Measurements from ENCODE around the gene MOGAT3.
A peak's percentile ranks its signal among the peaks of the same experiment; 100 is the strongest.

The MOGAT3 gene

GRCh38 chr7:101200862-101201599, at the start of gene MOGAT3:
TSS of gene MOGAT3 (minus strand) at chr7:101201036. CDS start at chr7:101200854, 182 bp downstream.
- no peak for DNase-seq (ENCODE audit: low spot score)

- DNase-seq (ENCODE audit: low spot score) = no peak
Observed at GRCh38 chr7:101250324-101250723, 49.5 kb upstream of the MOGAT3 start.

GRCh38 chr7:101248276-101248675, 47.4 kb upstream of the MOGAT3 start:
- no peak for DNase-seq (ENCODE audit: low spot score)

GRCh38 chr7:101245147-101245668, 44.4 kb upstream of the MOGAT3 start:
- DNase-seq (ENCODE audit: low spot score) = no peak

- peak; percentile 91 for DNase-seq (ENCODE audit: low spot score)
Observed at GRCh38 chr7:101244375-101245146, 43.7 kb upstream of the MOGAT3 start, which contains the start of gene FIS1. TSS of gene FIS1 (minus strand) at chr7:101245081. CDS start at chr7:101245004, 77 bp downstream.

- DNase-seq (ENCODE audit: low spot score) = peak; percentile 1
Observed at GRCh38 chr7:101243646-101244374, 43.0 kb upstream of the MOGAT3 start.

GRCh38 chr7:101241443-101242349, 40.9 kb upstream of the MOGAT3 start:
- no peak for DNase-seq (ENCODE audit: low spot score)

GRCh38 chr7:101241015-101241363, 40.2 kb upstream of the MOGAT3 start:
- no peak for DNase-seq (ENCODE audit: low spot score)

- DNase-seq (ENCODE audit: low spot score) = no peak
Observed at GRCh38 chr7:101240226-101241014, 39.6 kb upstream of the MOGAT3 start.

GRCh38 chr7:101239951-101240220, 39.0 kb upstream of the MOGAT3 start:
- no peak for DNase-seq (ENCODE audit: low spot score)

GRCh38 chr7:101239191-101239950, 38.5 kb upstream of the MOGAT3 start:
- no peak for DNase-seq (ENCODE audit: low spot score)

- no peak for DNase-seq (ENCODE audit: low spot score)
Observed at GRCh38 chr7:101238226-101239182, 37.7 kb upstream of the MOGAT3 start.

- DNase-seq (ENCODE audit: low spot score) = no peak
Observed at GRCh38 chr7:101237206-101238067, 36.6 kb upstream of the MOGAT3 start, which contains the start of gene CLDN15. TSS of gene CLDN15 (minus strand) at chr7:101237802. CDS start at chr7:101237581, 221 bp downstream.

GRCh38 chr7:101236292-101236835, 35.5 kb upstream of the MOGAT3 start:
- DNase-seq (ENCODE audit: low spot score) = no peak

GRCh38 chr7:101235522-101235921, 34.7 kb upstream of the MOGAT3 start:
- DNase-seq (ENCODE audit: low spot score) = no peak

GRCh38 chr7:101235050-101235449, 34.2 kb upstream of the MOGAT3 start:
- DNase-seq (ENCODE audit: low spot score) = no peak

GRCh38 chr7:101234636-101235035, 33.8 kb upstream of the MOGAT3 start:
- no peak for DNase-seq (ENCODE audit: low spot score)
